T-helper 1 cell treated with Interleukin-12 subunit alpha and Interleukin-12 subunit beta and Interleukin-4 antibody, amounts not matched to agents 30 ng/mL and 1 ng/mL, for 36 hours (primary cell): ENCODE measurements around the gene ENOSF1. TPM values are rescaled to one million over a fixed set of nuclear protein-coding genes. Genes with fewer than 3 reads are reported as not detected.

Experiments used
- intact Hi-C: fragments of 100-400 bp; cut with micrococcal nuclease; formaldehyde crosslinking; loops from one replicate; pipeline ENCODE4 v1.15.1; 2024
- total RNA-seq: library from RNA; stranded (reverse); gene quantifications from 2 replicates; pipeline ENCODE4 v1.2.3, GENCODE V29; 2022

ENOSF1 gene
- total RNA-seq, 1 donor from 2014 or later, result 77.3 TPM

DNA sequence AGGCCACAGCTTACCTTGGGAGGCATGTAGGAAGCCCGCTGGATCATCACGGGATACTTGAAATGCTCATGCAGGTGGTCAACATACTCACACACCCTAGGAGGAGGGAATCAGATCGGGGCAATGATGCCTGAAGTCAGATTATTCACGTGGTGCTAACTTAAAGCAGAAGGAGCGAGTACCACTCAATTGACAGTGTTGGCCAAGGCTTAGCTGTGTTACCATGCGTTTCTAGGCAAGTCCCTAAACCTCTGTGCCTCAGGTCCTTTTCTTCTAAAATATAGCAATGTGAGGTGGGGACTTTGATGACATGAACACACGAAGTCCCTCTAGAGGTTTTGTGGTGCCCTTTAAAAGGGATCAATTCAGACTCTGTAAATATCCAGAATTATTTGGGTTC is 37.1 kb downstream of the ENOSF1 start:
- intact Hi-C loops, result no loop called here

- intact Hi-C loops, result no loop called here
Measured at GRCh38 chr18:673769-674168, 38.7 kb downstream of the ENOSF1 start.

GRCh38 chr18:673317-673716 is 39.1 kb downstream of the ENOSF1 start:
- intact Hi-C loops, result no loop called here

GRCh38 chr18:671405-671804 is 41.0 kb downstream of the ENOSF1 start:
- intact Hi-C loops, result no loop called here

- intact Hi-C loops, result no loop called here
Measured at GRCh38 chr18:670522-670921, 41.9 kb downstream of the ENOSF1 start.

GRCh38 chr18:669077-669476 is 43.4 kb downstream of the ENOSF1 start:
- intact Hi-C loops, result no loop called here

- intact Hi-C loops, result no loop called here
Measured at GRCh38 chr18:668260-668659, 44.2 kb downstream of the ENOSF1 start.

GRCh38 chr18:666628-667027 is 45.8 kb downstream of the ENOSF1 start:
- intact Hi-C loops, result loop anchor here (1.0 kb wide), 2 partner anchors 8 to 165 kb away; no protein-coding TSS in a partner anchor

GRCh38 chr18:666177-666576 is 46.3 kb downstream of the ENOSF1 start:
- intact Hi-C loops, result loop anchor here (1.0 kb wide), 2 partner anchors 8 to 165 kb away; no protein-coding TSS in a partner anchor

- intact Hi-C loops, result no loop called here
Measured at GRCh38 chr18:662197-662596, 50.2 kb downstream of the ENOSF1 start.

GRCh38 chr18:659597-659996 is 52.8 kb downstream of the ENOSF1 start:
- intact Hi-C loops, result loop anchor here (2.0 kb wide), 2 partner anchors 153 to 501 kb away; partner anchors contain the start of genes USP14 and YES1

DNA sequence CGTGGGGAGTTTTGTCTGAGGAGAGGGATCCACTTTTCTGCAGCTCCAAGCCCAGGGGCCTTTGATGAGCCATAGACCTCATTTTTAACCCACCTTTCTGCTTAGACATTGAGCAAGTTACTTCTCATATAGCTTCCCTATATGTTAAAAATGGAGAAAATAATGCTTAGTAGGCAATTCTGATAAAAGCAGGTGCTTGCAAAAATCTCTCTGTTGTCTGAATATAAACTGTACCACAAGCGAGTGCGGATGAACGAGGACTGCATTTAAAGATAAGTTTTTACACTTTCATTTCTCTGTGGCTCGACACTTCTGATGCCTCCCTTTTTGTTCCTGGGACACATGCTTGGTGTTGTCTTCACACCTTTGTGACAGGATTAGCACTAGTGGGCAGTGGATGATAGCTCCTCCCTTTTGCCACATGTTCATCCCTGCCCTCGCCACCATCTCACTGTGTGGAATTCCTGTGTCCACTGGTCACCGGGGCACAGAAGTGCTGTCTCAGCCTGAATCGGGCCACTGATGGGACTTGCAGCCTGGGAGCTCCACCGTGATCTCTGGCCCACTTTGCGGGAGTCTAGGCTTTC is 53.4 kb downstream of the ENOSF1 start:
- intact Hi-C loops, result loop anchor here (1.0 to 2.0 kb wide), 6 partner anchors 7 to 500 kb away; partner anchors contain the start of genes ENOSF1, USP14 and YES1

DNA sequence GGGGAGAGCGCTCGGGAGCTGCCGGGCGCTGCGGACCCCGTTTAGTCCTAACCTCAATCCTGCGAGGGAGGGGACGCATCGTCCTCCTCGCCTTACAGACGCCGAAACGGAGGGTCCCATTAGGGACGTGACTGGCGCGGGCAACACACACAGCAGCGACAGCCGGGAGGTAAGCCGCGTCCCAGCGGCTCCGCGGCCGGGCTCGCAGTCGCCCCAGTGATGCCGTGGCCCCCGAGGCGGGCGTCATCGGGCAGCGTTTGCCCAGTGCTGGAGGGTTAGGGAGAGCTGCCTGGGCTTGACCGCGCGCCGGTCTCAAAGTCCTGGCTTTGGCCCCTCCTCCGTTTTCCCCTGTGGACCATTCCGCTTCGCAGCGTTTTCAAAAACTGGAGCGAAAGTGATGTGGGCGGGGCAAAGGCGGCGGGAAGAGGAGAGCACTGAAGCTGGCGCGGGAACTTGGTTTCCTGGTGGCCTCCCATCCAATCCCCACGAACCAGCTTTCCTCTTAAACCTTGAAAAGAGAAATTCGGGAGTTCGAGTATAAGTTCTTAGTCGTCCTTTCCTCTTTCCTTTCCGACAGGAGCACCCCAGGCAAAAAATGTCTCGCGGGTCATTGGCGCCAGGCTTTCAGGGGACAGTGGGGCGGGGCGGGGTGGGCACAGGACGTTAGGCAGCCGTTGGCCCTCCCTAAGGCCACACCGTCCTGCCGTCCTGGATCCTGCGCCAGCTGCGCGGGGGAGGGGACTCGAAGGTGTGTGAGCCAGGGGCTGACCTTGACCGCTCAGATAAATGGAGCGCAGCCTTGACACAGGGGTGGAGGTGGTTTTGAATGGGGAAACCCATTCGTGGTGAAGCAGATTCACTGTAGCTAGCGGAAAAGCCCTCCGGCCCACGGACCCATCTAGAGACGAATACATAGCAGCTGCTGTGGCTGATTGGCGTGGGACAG is 54.2 kb downstream of the ENOSF1 start:
- intact Hi-C loops, result loop anchor here (1.0 to 2.0 kb wide), 6 partner anchors 8 to 499 kb away; partner anchors contain the start of genes ENOSF1, USP14 and YES1

GRCh38 chr18:657311-658000 is 55.0 kb downstream of the ENOSF1 start, which contains the start of gene TYMS:
Gene TYMS (plus strand): TSS chr18:657653. CDS start chr18:657743, 90 bp downstream.
- intact Hi-C loops, result loop anchor here (1.0 kb wide), 2 partner anchors 33 to 390 kb away; no protein-coding TSS in a partner anchor

GRCh38 chr18:655445-655844 is 57.0 kb downstream of the ENOSF1 start:
- intact Hi-C loops, result no loop called here

GRCh38 chr18:654601-655000 is 57.8 kb downstream of the ENOSF1 start:
- intact Hi-C loops, result no loop called here

DNA sequence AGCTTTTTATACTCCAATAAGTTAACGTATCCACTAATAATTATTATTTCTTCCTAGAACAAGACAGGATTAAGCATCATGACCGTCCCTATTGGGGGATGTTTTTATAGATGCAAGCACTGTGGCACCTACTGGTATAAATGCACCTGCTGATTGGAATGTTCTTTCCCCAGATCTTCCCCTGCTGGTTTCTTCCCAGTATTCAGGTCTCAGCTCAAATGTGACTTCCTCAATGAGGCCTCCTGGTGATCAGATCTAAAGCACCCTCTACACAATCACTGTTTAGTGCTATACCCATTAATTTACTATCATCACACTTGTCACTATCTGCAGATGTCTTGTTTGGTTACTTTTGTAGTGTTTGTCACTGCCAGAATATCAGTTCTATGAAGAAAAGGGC is 58.9 kb downstream of the ENOSF1 start:
- intact Hi-C loops, result no loop called here

DNA sequence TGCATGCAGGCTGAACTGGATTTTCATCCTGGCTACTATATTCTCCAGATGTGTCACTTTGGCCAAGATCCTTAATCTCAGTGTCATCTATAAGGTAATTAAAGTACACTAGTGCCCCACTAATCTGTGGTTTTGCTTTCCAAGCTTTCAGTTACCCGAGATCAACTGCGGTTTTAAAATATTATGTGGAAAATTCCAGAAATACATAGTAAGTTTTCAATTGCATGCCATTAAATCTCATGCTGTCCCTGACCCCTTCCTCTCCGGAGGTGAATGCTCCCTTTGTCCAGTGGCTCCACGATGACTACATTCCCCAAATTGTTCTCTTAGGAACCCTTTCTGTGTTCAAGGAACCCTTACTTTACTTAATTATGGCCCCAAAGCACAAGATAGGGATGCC is 60.3 kb downstream of the ENOSF1 start:
- intact Hi-C loops, result no loop called here

GRCh38 chr18:650428-650858 is 62.0 kb downstream of the ENOSF1 start:
- intact Hi-C loops, result loop anchor here (2.0 kb wide), 1 partner anchor 26 kb away; no protein-coding TSS in a partner anchor

- intact Hi-C loops, result no loop called here
Measured at GRCh38 chr18:649341-649740, 63.1 kb downstream of the ENOSF1 start.

DNA sequence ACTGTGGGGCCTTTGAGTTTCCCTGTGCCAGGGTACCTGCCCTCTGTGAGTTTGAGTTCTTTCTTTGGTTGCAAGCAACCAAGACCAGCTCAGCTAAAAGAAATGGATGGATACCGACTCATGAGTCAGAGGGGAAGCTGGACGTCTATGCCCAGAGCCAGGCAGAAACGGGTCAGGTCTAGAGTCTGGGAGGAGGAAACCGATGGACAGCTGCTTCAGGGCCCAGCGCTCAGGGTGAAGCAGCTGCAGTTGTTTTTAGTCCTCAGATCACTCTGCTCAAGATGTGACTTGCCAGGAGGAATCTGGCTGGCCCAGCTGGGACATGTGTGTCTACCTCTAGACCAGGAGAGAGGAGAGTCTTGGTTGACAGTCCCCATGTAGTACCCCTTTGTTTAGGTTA is 65.1 kb downstream of the ENOSF1 start:
- intact Hi-C loops, result no loop called here
